IPS-18c (cell line): ENCODE measurements around the gene CD163.
"Not testable (repeated sequence)": the region's sequence is repeated elsewhere in the genome, so short reads cannot be mapped to it uniquely, and the experiment has no call there.

Source experiments
- H3K4me3 ChIP-seq: 2 replicates; pipeline ENCODE4 v1.7.0; 2013; ENCODE audit warnings: low read depth, mild to moderate bottlenecking, low read length, moderate library complexity; ENCODE audit not compliant: insufficient read depth
- H3K9me3 ChIP-seq: one replicate; pipeline ENCODE4 v1.6.1; 2013; ENCODE audit warnings: mild to moderate bottlenecking, low read length, moderate library complexity; ENCODE audit not compliant: control insufficient read depth, insufficient read depth

Gene CD163

GRCh38 chr12:7472060-7472459 lies 31.5 kb downstream of the CD163 start:
- no peaks in the 10 kb centered on the region for H3K9me3 ChIP-seq

GRCh38 chr12:7460375-7461259 lies 43.0 kb downstream of the CD163 start:
- no peaks in the 10 kb centered on the region for H3K9me3 ChIP-seq
- H3K4me3 ChIP-seq, result no peak overlapping the region

More at GRCh38 chr12:7472060-7472459, 31.5 kb downstream of the CD163 start:
- H3K4me3 ChIP-seq, result no peak overlapping the region

DNA sequence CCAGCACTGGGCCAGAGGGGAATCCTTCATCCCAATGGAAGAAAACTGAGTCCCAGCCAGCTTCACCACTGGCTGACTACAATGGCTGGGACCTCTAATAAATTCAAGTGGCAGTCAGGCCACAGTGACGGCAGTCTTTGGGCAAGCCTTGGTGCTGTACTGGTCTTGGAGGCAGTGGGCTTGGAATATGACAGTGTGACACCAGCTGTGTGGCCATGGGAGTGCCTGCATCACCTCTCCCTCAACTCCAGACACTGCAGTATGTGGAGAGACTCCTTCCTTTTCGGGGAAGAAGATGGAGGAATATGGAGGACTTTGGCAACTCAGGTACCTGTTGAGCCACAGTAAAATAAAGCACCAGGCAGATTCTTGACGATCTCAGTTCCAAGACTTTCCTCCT lies 43.6 kb downstream of the CD163 start:
- H3K4me3 ChIP-seq, result no peak overlapping the region
- H3K9me3 ChIP-seq, result no peaks in the 10 kb centered on the region

GRCh38 chr12:7451756-7452155 lies 51.8 kb downstream of the CD163 start:
- no peaks in the 10 kb centered on the region for H3K9me3 ChIP-seq
- H3K4me3 ChIP-seq, result no peak overlapping the region

DNA sequence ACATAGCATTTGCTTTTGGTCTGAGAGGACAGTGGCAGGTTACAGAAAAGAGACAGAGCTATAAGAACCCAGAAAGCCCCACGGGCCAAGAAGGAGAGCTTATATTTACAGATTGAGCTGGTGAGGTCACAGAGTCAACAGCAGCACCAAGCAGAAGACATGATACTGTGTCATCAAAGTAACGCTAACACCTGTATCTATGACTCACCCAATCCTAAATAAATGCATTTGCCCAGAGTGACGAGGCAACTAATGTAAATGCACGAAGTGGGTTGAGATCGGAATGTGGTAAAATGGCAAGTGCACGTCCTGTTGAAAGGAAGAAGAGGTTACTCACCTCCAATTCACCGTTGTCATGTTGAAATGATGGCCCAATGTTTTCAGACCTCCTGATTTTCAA lies 52.9 kb downstream of the CD163 start:
- no peak overlapping the region for H3K4me3 ChIP-seq

GRCh38 chr12:7448099-7448498 lies 55.5 kb downstream of the CD163 start:
- no peaks in the 10 kb centered on the region for H3K9me3 ChIP-seq
- H3K4me3 ChIP-seq, result no peak overlapping the region

More for the DNA sequence above, 52.9 kb downstream of the CD163 start:
- H3K9me3 ChIP-seq, result no peaks in the 10 kb centered on the region

DNA sequence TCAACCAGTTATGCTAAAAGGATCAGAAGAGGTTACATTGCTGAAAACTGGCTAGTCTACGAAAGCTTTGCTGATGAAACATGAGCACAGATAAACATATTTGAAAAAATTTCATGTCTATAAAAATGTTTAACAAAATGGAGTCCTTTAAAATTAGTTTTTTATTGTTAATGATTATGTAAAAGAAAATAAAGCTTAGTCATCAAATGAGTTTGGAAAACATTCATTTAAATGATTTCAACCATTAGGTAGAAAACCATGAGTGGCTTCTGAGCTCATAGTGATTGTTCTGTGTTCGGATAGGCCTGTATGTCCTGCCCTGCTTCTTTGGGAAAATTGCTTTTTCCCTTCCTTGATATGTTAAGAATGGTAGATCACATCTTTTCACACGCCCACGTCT lies 59.0 kb downstream of the CD163 start:
- no peaks in the 10 kb centered on the region for H3K9me3 ChIP-seq
- H3K4me3 ChIP-seq, result no peak overlapping the region

DNA sequence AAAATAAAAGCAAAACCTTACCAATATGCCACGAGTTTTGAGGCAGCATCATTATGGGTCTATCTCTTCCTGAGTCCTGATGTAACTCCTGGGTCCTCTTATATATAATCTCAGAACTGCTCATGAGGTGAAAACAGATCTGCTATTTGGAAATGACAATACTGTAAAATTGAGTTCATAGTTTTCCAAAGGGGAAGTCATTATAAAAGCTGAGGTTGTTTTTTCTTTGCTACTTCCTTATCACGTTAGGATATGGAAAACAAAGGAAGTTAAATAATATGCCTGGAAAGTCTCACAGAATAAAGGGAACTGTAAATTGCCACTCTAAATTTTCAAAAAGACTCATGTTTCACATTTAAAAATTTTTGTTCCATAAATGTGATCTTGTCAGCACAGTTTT lies 59.5 kb downstream of the CD163 start, which contains the start of gene CD163L1:
TSS of gene CD163L1 (minus strand) at position 78 of the 400 bp plus-strand sequence. CDS start at position 52, 26 bp downstream.
- Histone ChIP-seq H3K4me3 (no peak within 1 kb of the TSS), H3K9me3 (no peaks in the 10 kb centered on the region)

- H3K9me3 ChIP-seq, result no peaks in the 10 kb centered on the region
- H3K4me3 ChIP-seq, result no peak overlapping the region
Measured at GRCh38 chr12:7441216-7441615, 62.4 kb downstream of the CD163 start.

DNA sequence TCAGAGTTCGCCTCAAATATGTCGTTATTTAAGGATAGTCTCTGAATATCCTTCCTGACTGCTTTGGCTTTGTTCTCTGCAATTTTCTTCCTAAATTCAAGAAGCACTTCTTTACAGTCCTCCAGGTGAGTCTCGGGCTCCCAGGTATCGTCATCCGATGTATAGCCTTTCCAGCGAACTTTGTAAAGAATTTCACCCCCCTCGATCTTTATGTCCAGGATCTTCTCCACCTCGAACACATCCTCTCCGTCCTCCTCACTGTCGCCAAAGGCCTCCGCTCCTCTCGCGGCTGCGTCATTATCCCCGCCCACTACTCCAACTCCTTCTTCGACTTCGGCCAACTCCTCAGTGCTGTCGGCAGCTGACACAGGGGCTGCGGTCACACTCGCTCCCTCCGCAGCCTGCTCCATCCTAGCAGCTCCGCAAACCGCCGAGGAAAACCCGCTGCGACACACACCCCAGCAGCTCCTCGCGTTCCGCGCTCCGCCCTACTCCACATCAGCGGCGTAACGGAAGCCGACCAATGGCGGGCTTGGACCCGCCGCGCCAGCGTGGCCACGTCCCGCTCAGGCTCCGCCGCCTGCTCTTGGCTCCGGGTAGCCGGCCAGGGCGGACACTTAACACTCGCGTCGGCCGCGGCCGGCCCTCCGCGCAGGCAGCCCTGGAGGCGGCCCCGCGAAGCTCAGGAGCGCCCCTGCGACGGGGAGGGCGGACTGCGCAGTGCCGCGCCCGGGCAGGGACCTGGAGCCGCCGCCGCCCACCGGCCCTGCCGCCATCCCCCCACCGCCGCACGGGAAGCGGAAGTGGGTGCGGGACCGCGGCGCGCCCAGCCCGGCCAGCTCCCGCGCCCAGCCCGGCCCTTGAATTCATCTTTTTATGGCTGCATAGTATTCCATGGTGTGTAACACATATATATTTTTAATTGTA lies 63.7 kb downstream of the CD163 start:
- peak overlapping the region; percentile 52; the same call in 1 of the 2 replicates for H3K4me3 ChIP-seq
- H3K9me3 ChIP-seq, result no peaks in the 10 kb centered on the region

- H3K9me3 ChIP-seq, H3K4me3 ChIP-seq: not testable (repeated sequence)
Measured at GRCh38 chr12:7438291-7438995, 65.1 kb downstream of the CD163 start.

DNA sequence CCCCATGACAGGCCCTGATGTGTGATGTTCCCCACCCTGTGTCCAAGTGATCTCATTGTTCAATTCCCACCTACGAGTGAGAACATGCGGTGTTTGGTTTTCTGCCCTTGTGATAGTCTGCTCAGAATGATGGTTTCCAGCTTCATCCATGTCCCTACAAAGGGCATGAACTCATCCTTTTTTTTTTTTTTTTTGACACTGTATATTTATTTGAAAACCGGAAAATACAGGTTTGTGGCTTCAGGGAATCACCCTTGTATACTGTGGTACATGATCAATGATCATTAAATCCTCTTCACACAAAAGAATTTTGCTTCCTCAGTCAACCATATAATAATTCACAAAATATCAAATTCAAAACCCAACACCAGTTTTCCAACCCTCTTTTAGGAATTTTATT lies 66.1 kb downstream of the CD163 start:
- H3K4me3 ChIP-seq, H3K9me3 ChIP-seq: not testable (repeated sequence)

GRCh38 chr12:7434670-7435069 lies 68.9 kb downstream of the CD163 start:
- no peaks in the 10 kb centered on the region for H3K9me3 ChIP-seq
- H3K4me3 ChIP-seq, result no peak overlapping the region

- no peaks in the 10 kb centered on the region for H3K9me3 ChIP-seq
- no peak overlapping the region for H3K4me3 ChIP-seq
Measured at GRCh38 chr12:7433276-7433822, 70.2 kb downstream of the CD163 start.

- Histone ChIP-seq H3K9me3 (no peaks in the 10 kb centered on the region), H3K4me3 (no peak overlapping the region)
Measured at GRCh38 chr12:7431993-7432685, 71.4 kb downstream of the CD163 start.
